ENCODE results near the gene MBNL2. TPM values are rescaled to one million over a fixed set of nuclear protein-coding genes. Genes with fewer than 3 reads are reported as not detected.
"Not testable (repeated sequence)": the region's sequence is repeated elsewhere in the genome, so short reads cannot be mapped to it uniquely, and the experiment has no call there.

The MBNL2 gene
- total RNA-seq, 2 donors from 2014 or later = 14.9 to 26.9 TPM

GRCh38 chr13:97341135-97341534 lies 119.0 kb downstream of the MBNL2 start:
- H3K27ac Mint-ChIP-seq = no peak overlapping the region
- DNase-seq = no peak
- no peak overlapping the region for H3K4me3 Mint-ChIP-seq
- ATAC-seq (replicated peaks in 1 of 2) = no peak
- H3K27me3 Mint-ChIP-seq (ENCODE audit: low read depth) = no peaks in the 10 kb centered on the region
- peaks cover 4% of the 10 kb centered on the region in 2 donors for H3K36me3 Mint-ChIP-seq (ENCODE audit: insufficient read depth in 2 of 2)
- peaks cover 4% of the 10 kb centered on the region for H3K4me1 Mint-ChIP-seq (ENCODE audit: low read depth)
- no peaks in the 10 kb centered on the region for H3K9me3 Mint-ChIP-seq

GRCh38 chr13:97342136-97342535 lies 120.0 kb downstream of the MBNL2 start:
- DNase-seq (no peak), ATAC-seq (replicated peaks in 1 of 2) (no peak)
- Mint-ChIP-seq H3K4me1 (ENCODE audit: low read depth) (peaks cover 4% of the 10 kb centered on the region), H3K4me3 (no peak overlapping the region), H3K27ac (no peak overlapping the region), H3K27me3 (ENCODE audit: low read depth) (no peaks in the 10 kb centered on the region), H3K36me3 (ENCODE audit: insufficient read depth in 2 of 2) (peaks cover 4 to 6% of the 10 kb centered on the region in 2 donors), H3K9me3 (no peaks in the 10 kb centered on the region)

- no peak for ATAC-seq (replicated peaks in 1 of 2)
- DNase-seq = no peak
- no peak overlapping the region for H3K4me3 Mint-ChIP-seq
- H3K27ac Mint-ChIP-seq = no peak overlapping the region
- no peaks in the 10 kb centered on the region for H3K9me3 Mint-ChIP-seq
- H3K4me1 Mint-ChIP-seq (ENCODE audit: low read depth) = peaks cover 4% of the 10 kb centered on the region
- H3K36me3 Mint-ChIP-seq (ENCODE audit: insufficient read depth in 2 of 2) = peaks cover 4 to 6% of the 10 kb centered on the region in 2 donors
- H3K27me3 Mint-ChIP-seq (ENCODE audit: low read depth) = no peaks in the 10 kb centered on the region
Observed at GRCh38 chr13:97342936-97343335, 120.8 kb downstream of the MBNL2 start.

DNA sequence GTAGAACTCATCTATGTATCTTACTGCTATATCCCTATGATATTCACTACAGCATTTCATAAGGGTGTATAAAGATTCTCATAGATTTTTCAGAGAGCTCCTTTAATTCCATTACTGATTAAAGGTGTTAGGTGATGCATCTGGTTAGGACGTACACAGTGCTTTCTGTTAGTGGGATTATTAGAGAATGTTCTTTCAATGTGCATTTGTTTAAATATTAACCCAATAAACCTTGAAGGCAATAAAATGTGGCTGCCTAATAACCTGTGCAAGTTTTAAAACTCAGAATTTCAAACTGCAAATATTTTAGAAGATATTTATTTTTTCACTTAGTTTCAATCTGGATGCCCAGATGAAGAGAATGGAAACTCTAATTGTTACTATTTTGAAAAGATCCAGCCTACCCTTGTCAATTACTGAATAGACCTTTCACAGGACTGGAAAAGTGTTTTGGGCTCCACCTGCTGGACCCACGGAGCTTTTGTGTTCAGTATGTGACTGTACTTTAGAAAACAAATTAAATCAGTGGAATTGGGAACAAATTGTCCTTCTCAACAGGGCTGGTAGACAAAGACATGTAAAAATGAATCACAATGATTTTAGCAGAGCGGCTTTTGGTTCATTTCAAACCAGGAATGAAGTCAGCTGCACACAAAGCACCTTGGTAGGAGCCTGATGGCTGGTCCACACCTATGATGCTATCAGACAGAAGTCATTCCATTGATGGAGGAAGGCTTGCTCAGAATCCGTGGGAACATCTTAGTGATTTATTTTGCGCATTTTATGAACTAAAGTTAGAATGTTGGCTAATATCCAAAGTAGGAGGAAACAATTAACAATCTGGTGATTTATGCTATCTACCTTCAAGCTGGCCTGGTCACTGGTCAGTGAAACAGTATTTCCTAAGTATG lies 122.4 kb downstream of the MBNL2 start:
- H3K4me3 Mint-ChIP-seq = no peak overlapping the region
- peak; percentile 29 to 41 for DNase-seq

GRCh38 chr13:97346097-97346496 lies 124.0 kb downstream of the MBNL2 start:
- H3K27ac Mint-ChIP-seq = peak overlapping the region; percentile 12
- H3K9me3 Mint-ChIP-seq = no peaks in the 10 kb centered on the region
- no peak for DNase-seq
- H3K27me3 Mint-ChIP-seq (ENCODE audit: low read depth) = no peaks in the 10 kb centered on the region
- no peak overlapping the region for H3K4me3 Mint-ChIP-seq
- peaks cover 4% of the 10 kb centered on the region for H3K4me1 Mint-ChIP-seq (ENCODE audit: low read depth)
- ATAC-seq (replicated peaks in 1 of 2) = no peak
- peaks cover 4 to 10% of the 10 kb centered on the region in 2 donors for H3K36me3 Mint-ChIP-seq (ENCODE audit: insufficient read depth in 2 of 2)

More for the DNA sequence above, 122.4 kb downstream of the MBNL2 start:
- no peaks in the 10 kb centered on the region for H3K27me3 Mint-ChIP-seq (ENCODE audit: low read depth)
- peaks cover 4 to 10% of the 10 kb centered on the region in 2 donors for H3K36me3 Mint-ChIP-seq (ENCODE audit: insufficient read depth in 2 of 2)
- peak; percentile 43 to 64 for ATAC-seq (replicated peaks in 1 of 2)
- no peaks in the 10 kb centered on the region for H3K9me3 Mint-ChIP-seq
- peaks cover 4% of the 10 kb centered on the region for H3K4me1 Mint-ChIP-seq (ENCODE audit: low read depth)
- no peak overlapping the region for H3K27ac Mint-ChIP-seq

- Mint-ChIP-seq H3K4me3 (no peak overlapping the region), H3K27ac (no peak overlapping the region), H3K27me3 (ENCODE audit: low read depth) (no peaks in the 10 kb centered on the region), H3K36me3 (ENCODE audit: insufficient read depth in 2 of 2) (peaks cover 4 to 10% of the 10 kb centered on the region in 2 donors), H3K9me3 (no peaks in the 10 kb centered on the region), H3K4me1 (ENCODE audit: low read depth) (peaks cover 4% of the 10 kb centered on the region)
- ATAC-seq (replicated peaks in 1 of 2) = no peak
- no peak for DNase-seq
Observed at GRCh38 chr13:97346561-97347254, 124.6 kb downstream of the MBNL2 start.

- no peaks in the 10 kb centered on the region for H3K9me3 Mint-ChIP-seq
- H3K4me3 Mint-ChIP-seq = no peak overlapping the region
- no peaks in the 10 kb centered on the region for H3K27me3 Mint-ChIP-seq (ENCODE audit: low read depth)
- peaks cover 4 to 10% of the 10 kb centered on the region in 2 donors for H3K36me3 Mint-ChIP-seq (ENCODE audit: insufficient read depth in 2 of 2)
- no peak overlapping the region for H3K27ac Mint-ChIP-seq
- ATAC-seq (replicated peaks in 1 of 2) = no peak
- DNase-seq = no peak
- H3K4me1 Mint-ChIP-seq (ENCODE audit: low read depth) = peaks cover 4% of the 10 kb centered on the region
Observed at GRCh38 chr13:97347255-97347932, 125.3 kb downstream of the MBNL2 start.

- Mint-ChIP-seq H3K36me3 (ENCODE audit: insufficient read depth in 2 of 2) (peaks cover 4 to 6% of the 10 kb centered on the region in 2 donors), H3K9me3 (no peaks in the 10 kb centered on the region), H3K4me3 (no peak overlapping the region), H3K4me1 (ENCODE audit: low read depth) (no peaks in the 10 kb centered on the region), H3K27me3 (ENCODE audit: low read depth) (no peaks in the 10 kb centered on the region), H3K27ac (no peak overlapping the region)
- no peak for DNase-seq
- ATAC-seq (replicated peaks in 1 of 2) = no peak
Observed at GRCh38 chr13:97348569-97349100, 126.5 kb downstream of the MBNL2 start.

- H3K4me1 Mint-ChIP-seq (ENCODE audit: low read depth); H3K36me3 Mint-ChIP-seq (ENCODE audit: insufficient read depth in 2 of 2); DNase-seq; H3K4me3 Mint-ChIP-seq; H3K27me3 Mint-ChIP-seq (ENCODE audit: low read depth); H3K27ac Mint-ChIP-seq; ATAC-seq (replicated peaks in 1 of 2); H3K9me3 Mint-ChIP-seq: not testable (repeated sequence)
Observed at GRCh38 chr13:97352012-97352411, 129.9 kb downstream of the MBNL2 start.

- Mint-ChIP-seq H3K4me3 (no peak overlapping the region), H3K9me3 (no peaks in the 10 kb centered on the region), H3K4me1 (ENCODE audit: low read depth) (no peaks in the 10 kb centered on the region), H3K27me3 (ENCODE audit: low read depth) (no peaks in the 10 kb centered on the region), H3K36me3 (ENCODE audit: insufficient read depth in 2 of 2) (peaks cover 0 to 4% of the 10 kb centered on the region in 2 donors), H3K27ac (no peak overlapping the region)
- ATAC-seq (replicated peaks in 1 of 2) (no peak), DNase-seq (no peak)
Observed at GRCh38 chr13:97352815-97353214, 130.7 kb downstream of the MBNL2 start.

- no peak overlapping the region for H3K4me3 Mint-ChIP-seq
- no peaks in the 10 kb centered on the region for H3K4me1 Mint-ChIP-seq (ENCODE audit: low read depth)
- H3K9me3 Mint-ChIP-seq = no peaks in the 10 kb centered on the region
- H3K36me3 Mint-ChIP-seq (ENCODE audit: insufficient read depth in 2 of 2) = peaks cover 0 to 2% of the 10 kb centered on the region in 2 donors
- H3K27me3 Mint-ChIP-seq (ENCODE audit: low read depth) = no peaks in the 10 kb centered on the region
- no peak for ATAC-seq (replicated peaks in 1 of 2)
- DNase-seq = no peak
- H3K27ac Mint-ChIP-seq = no peak overlapping the region
Observed at GRCh38 chr13:97353927-97354675, 132.0 kb downstream of the MBNL2 start.

- Mint-ChIP-seq H3K4me3 (no peak overlapping the region), H3K36me3 (ENCODE audit: insufficient read depth in 2 of 2) (peaks cover 0 to 2% of the 10 kb centered on the region in 2 donors), H3K27ac (no peak overlapping the region), H3K27me3 (ENCODE audit: low read depth) (no peaks in the 10 kb centered on the region), H3K9me3 (no peaks in the 10 kb centered on the region), H3K4me1 (ENCODE audit: low read depth) (no peaks in the 10 kb centered on the region)
- ATAC-seq (replicated peaks in 1 of 2) (no peak), DNase-seq (no peak)
Observed at GRCh38 chr13:97354808-97355207, 132.7 kb downstream of the MBNL2 start.
